ENCODE measurements around the gene ATP6V0B.

DNA sequence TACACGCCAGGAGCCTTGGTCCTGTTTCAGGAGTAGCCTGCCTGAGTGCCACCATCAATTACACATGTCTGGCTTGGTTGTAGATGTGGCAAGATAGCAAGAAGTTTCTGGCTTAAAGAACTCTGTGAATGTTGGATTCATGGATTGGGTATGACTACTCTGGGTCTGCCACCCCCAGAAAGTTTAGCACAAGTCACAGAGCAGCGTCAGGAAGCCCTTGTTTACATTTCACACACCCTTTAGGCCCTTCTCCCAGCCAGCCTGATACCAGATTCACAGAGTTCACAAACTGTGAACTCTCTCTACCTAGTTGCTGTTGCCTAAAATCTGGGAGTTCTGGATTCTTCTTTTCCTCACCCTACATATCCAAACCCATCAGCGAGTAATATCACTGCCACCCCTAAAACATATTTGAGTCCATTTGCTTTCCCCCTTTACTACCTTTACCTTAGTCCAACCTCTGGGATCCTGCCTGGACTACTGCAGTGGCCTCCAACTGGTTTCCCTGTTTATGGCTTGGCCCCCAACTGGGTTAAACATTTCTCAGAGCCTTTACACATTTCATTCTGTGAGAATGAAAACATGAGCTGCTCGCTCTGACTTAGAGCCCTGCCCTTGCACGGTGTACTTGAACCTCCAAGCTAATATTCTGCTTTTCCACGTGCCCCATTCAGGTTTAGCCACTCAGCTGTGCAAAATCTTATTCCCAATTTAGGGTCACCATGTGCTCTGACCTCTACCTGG lies 12.6 kb downstream of the ATP6V0B start:
- TF ChIP-seq, protein P1, sequence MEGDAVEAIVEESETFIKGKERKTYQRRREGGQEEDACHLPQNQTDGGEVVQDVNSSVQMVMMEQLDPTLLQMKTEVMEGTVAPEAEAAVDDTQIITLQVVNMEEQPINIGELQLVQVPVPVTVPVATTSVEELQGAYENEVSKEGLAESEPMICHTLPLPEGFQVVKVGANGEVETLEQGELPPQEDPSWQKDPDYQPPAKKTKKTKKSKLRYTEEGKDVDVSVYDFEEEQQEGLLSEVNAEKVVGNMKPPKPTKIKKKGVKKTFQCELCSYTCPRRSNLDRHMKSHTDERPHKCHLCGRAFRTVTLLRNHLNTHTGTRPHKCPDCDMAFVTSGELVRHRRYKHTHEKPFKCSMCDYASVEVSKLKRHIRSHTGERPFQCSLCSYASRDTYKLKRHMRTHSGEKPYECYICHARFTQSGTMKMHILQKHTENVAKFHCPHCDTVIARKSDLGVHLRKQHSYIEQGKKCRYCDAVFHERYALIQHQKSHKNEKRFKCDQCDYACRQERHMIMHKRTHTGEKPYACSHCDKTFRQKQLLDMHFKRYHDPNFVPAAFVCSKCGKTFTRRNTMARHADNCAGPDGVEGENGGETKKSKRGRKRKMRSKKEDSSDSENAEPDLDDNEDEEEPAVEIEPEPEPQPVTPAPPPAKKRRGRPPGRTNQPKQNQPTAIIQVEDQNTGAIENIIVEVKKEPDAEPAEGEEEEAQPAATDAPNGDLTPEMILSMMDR (IDR thresholded peaks at IDR 0.05; ENCODE audit: insufficient read depth, low read length) = no peak
- TF ChIP-seq, protein P2, sequence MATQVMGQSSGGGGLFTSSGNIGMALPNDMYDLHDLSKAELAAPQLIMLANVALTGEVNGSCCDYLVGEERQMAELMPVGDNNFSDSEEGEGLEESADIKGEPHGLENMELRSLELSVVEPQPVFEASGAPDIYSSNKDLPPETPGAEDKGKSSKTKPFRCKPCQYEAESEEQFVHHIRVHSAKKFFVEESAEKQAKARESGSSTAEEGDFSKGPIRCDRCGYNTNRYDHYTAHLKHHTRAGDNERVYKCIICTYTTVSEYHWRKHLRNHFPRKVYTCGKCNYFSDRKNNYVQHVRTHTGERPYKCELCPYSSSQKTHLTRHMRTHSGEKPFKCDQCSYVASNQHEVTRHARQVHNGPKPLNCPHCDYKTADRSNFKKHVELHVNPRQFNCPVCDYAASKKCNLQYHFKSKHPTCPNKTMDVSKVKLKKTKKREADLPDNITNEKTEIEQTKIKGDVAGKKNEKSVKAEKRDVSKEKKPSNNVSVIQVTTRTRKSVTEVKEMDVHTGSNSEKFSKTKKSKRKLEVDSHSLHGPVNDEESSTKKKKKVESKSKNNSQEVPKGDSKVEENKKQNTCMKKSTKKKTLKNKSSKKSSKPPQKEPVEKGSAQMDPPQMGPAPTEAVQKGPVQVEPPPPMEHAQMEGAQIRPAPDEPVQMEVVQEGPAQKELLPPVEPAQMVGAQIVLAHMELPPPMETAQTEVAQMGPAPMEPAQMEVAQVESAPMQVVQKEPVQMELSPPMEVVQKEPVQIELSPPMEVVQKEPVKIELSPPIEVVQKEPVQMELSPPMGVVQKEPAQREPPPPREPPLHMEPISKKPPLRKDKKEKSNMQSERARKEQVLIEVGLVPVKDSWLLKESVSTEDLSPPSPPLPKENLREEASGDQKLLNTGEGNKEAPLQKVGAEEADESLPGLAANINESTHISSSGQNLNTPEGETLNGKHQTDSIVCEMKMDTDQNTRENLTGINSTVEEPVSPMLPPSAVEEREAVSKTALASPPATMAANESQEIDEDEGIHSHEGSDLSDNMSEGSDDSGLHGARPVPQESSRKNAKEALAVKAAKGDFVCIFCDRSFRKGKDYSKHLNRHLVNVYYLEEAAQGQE (IDR thresholded peaks at IDR 0.05; ENCODE audit: insufficient replicate concordance, low read depth) = no peak
